Activated CD8-positive, alpha-beta memory T cell treated with anti-CD3 and anti-CD28 coated beads for 36 hours (primary cell): ENCODE measurements around the gene DNASE1L3. TPM values are rescaled to one million over a fixed set of nuclear protein-coding genes. Genes with fewer than 3 reads are reported as not detected.
"Not testable (repeated sequence)": the region's sequence is repeated elsewhere in the genome, so short reads cannot be mapped to it uniquely, and the experiment has no call there.

Source experiments
- CTCF ChIA-PET: fragments of 350-600 bp; sonication (Branson Sonifier 250); formaldehyde crosslinking; loops from one replicate; lab custom pipeline; 2021; ENCODE audit warnings: antibody characterized with exemption; lab: Charles Lee
- POLR2A ChIA-PET: fragments of 350-600 bp; sonication (Branson Sonifier 250); formaldehyde crosslinking; loops from one replicate; lab custom pipeline; 2021; ENCODE audit warnings: antibody characterized with exemption; lab: Charles Lee
- total RNA-seq, 2 experiments: library from RNA; stranded (reverse); gene quantifications; one replicate each; pipeline ENCODE4 v1.2.3, GENCODE V29; 2021

Gene DNASE1L3
- total RNA-seq, 2 experiments from 2014 or later, result not detected

DNA sequence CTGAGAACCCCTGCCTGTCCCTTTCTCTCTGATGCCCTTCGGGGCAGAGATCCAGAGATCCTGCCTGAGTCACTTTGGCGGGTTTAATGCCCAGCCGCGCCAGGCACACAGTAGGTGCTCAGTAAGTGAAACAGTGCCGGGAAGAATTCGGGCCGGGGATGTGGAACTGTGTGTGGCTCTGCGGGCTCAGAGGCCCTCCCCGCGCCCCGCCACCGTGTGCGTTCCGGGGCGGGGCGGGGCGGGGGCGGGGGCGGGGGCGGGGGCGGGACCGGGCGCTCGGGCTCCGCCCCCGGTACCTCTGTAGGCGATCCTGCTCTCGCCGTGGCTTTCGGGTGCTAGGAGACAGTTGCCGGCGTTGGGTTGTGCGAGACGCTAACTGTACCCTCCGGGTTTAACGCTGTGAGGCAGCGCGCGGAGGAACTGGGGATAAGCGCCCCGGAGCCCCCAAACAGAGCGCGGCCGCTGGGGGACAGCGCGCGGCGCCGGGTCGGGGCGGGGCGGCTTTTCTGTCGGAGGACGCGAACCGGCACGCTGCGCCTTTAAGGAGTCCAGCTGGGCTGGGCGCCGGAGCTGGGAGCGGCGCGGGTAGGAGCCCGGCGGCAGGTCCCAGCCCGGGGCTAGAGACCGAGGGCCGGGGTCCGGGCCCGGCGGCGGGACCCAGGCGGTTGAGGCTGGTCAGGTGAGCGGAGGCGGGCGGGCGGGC is 26.6 kb upstream of the DNASE1L3 start, which contains the start of gene ABHD6:
TSS of gene ABHD6 (plus strand) at position 555 of the 703 bp plus-strand sequence. CDS start 18,795 bp downstream, outside the sequence.
- ChIA-PET CTCF (interaction anchor here (0.6 to 2.0 kb wide), 4 partner anchors 50 to 230 kb away, joined by 3 to 7 read pairs (median 4); partner anchors contain the start of genes FLNB, HTD2 and RPP14), POLR2A (interaction anchor here (0.7 to 0.9 kb wide), 2 partner anchors 44 to 69 kb away, joined by 3 to 6 read pairs; partner anchors contain the start of genes HTD2 and RPP14)

DNA sequence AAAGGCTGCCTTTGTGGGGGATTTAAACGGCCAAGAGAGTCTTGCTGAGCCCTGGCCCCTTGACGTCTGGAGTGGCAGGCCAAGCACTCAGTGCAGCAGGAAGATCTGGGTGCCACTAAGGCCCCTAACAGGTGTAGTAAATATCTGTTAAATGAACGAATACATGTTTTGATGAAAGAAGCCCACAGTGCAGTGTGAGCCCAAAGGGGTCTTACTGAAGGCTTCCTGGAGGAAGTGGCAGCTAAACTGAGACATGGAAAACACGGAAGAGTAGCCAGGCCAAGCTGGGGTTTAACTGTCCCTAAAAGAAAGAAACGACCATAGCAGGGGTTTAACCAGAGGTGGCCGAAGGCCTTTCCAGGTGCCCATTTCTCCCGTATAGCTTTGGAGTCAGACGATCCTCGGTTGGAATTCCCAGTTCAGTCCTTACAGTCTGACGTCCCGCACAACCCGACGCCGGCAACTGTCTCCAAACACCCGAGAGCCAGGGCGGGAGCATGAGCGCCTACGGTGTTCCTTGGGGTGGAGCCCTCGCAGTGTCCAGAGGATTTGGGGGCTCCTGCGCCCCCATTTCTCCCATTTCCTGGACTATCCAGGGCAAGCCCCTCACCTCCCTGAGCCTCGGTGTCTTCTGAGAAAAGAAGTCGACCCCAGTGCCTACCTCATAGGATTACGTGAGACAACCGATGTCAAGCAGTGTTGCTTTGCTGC is 25.9 kb upstream of the DNASE1L3 start:
- POLR2A ChIA-PET, result no interaction called here
- CTCF ChIA-PET, result interaction anchor here (1.4 to 2.0 kb wide), 2 partner anchors 63 to 70 kb away, joined by 3 to 7 read pairs; partner anchors contain the start of genes HTD2 and RPP14

DNA sequence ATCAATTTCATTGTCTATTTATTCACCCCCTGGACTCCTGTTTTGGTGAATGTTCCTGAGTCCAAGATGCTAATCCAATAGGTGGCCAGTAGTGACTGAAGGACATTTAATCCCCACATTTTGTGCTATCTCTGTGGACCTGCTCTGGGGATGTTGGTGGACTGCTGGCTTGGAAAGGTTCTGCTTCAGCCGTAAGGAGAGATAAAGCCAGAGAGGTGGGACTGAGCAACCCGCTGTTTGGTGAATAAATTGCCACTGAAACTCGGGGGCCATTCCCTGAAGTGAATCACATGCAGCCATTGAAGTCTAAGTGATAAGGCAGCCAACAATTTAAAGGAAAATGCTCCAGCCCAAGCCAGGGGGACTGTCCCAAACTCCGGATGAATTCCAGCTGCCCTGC is 25.2 kb upstream of the DNASE1L3 start:
- ChIA-PET POLR2A (no interaction called here), CTCF (no interaction called here)

DNA sequence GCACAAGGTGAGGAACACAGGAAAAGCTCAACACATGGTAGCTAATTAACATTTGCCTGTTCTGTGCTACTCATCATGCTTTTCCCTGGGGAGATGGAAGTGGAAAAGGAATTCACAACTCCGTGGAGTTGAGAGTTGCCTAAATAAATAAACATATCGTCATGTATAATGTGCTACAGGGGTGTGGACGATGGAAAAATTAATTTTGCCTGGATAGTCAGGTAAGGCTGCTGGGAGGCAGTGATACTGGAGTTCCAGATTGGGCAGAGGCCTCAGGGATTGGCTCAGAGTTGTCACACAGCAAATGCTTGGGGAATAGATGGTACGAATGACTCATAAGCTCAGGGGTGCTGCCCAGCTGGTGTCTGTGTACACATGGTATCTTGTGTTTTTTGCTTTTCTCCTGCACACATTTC is 23.8 kb upstream of the DNASE1L3 start:
- ChIA-PET POLR2A (no interaction called here), CTCF (no interaction called here)

DNA sequence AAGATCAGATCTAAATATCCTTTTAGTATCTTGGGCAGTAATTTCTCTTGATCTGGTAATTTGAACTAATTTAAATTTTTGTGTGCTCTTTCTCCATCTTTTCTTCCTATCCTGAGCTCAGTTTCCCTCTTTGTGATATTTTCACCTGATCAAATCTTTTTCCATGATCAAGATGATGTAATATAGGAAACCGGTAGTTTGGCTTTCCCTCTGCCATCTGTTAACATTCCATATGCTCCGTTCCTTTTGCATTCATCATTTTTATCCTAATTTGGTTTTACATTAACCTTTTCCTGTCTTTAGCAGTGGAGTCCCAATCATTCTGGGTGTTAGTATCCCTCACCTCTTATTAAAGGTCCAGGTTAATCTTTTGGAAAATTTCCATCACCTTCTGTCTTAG is 20.9 kb upstream of the DNASE1L3 start:
- CTCF ChIA-PET, result interaction anchor here (0.6 kb wide), 1 partner anchor 37 kb away, joined by 4 read pairs; no protein-coding TSS in a partner anchor

GRCh38 chr3:58230876-58231552 is 20.2 kb upstream of the DNASE1L3 start:
- ChIA-PET POLR2A (no interaction called here), CTCF (interaction anchor here (0.6 to 1.2 kb wide), 2 partner anchors 13 to 36 kb away, joined by 3 to 4 read pairs; no protein-coding TSS in a partner anchor)

More for the DNA sequence above, 20.9 kb upstream of the DNASE1L3 start:
- POLR2A ChIA-PET, result no interaction called here

GRCh38 chr3:58227933-58228332 is 17.2 kb upstream of the DNASE1L3 start:
- POLR2A ChIA-PET, result not testable (repeated sequence)
- CTCF ChIA-PET, result interaction anchor here (1.3 kb wide), 1 partner anchor 50 kb away, joined by 3 read pairs; no protein-coding TSS in a partner anchor

- CTCF ChIA-PET, result interaction anchor here (0.7 to 1.5 kb wide), 2 partner anchors 36 to 47 kb away, joined by 3 to 4 read pairs; no protein-coding TSS in a partner anchor
- POLR2A ChIA-PET, result no interaction called here
These were observed 13.1 kb upstream of the DNASE1L3 start for GRCh38 chr3:58223855-58224254.

DNA sequence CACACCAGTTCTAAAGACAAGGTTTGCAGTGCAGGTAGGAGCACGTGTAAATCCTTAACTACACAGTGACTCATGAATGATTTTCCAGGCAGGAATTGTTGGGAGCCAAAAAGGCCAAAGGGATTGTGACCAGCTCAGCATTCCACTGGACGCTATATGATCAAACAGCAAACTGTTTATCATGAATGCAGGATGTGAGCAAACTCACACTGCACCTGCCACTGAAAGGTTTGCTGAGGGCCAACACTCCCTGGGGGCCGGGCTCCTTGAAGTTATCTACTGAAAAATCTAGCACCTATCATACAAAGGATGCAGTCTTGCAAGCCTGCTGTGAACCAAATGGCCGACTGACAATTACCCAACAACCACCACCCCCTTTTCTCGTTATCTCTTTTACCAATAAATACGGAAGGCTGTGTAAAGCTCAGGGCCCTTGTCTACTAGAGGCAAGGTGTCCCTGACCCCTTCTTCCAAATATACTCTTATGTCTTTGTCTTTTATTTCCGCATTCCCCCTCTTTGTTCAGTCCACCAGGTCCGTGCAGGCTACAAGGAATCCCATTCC is 11.5 kb upstream of the DNASE1L3 start:
- ChIA-PET CTCF (interaction anchor here (0.8 to 6.4 kb wide), 3 partner anchors 8 to 55 kb away, joined by 3 to 54 read pairs (median 3); no protein-coding TSS in a partner anchor), POLR2A (no interaction called here)

DNA sequence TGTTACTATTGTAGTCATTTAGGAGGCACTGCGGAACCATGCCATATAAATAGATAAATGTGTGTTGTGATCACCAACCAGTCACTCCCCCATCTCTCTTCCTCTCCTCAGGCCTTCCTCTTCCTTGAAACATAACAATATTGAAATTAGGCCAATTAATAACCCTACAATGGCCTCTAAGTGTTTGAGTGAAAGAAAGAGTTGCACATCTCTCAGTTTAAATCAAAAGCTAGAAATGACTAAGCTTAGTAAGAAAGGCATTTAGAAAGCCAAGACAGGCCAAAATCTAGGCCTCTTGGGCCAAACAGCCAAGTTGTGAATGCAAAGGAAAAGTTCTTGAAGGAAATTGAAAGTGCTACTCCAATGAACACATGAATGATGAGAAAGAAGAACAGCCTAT is 8.1 kb upstream of the DNASE1L3 start:
- ChIA-PET POLR2A (no interaction called here), CTCF (interaction anchor here (0.7 to 6.4 kb wide), 7 partner anchors 11 to 623 kb away, joined by 3 to 54 read pairs (median 4); partner anchors contain the start of genes HTD2 and RPP14)

DNA sequence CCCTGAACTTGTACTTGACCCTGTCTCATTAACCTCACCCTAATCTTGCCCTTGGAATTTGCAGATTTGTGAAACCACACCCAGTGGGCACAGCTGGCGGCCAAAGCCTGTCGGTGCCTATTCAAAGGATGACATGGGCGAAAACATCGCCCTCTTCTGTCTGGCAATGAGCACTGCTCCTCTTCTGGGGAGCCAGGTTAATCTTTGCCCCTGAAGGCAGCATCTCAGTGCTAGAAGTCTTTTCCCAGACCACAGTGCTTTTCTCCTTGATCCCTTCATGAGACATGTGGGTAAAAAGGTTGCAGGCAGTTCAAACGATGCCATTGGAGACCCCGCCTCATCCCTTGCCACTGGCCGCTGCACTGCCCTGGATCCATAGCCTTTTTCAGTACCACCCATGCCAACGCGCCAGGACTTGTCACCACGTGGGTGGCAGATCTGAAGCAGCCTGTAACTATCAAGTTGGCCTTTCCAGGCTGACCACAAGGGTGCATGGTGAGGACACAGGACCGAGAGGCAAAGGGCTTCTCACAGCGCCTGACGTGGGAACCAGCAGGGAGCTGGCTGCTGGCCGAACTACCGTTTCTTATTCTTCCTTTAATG is 6.5 kb upstream of the DNASE1L3 start:
- CTCF ChIA-PET, result interaction anchor here (0.6 to 6.4 kb wide), 13 partner anchors 13 to 258 kb away, joined by 3 to 54 read pairs (median 3); no protein-coding TSS in a partner anchor
- POLR2A ChIA-PET, result interaction anchor here (0.6 kb wide), 1 partner anchor 200 kb away, joined by 3 read pairs; no protein-coding TSS in a partner anchor

- ChIA-PET CTCF (interaction anchor here (0.6 to 6.4 kb wide), 11 partner anchors 14 to 188 kb away, joined by 3 to 54 read pairs (median 3); no protein-coding TSS in a partner anchor), POLR2A (interaction anchor here (0.6 kb wide), 1 partner anchor 200 kb away, joined by 3 read pairs; no protein-coding TSS in a partner anchor)
These were observed 5.9 kb upstream of the DNASE1L3 start for GRCh38 chr3:58216496-58217195.

GRCh38 chr3:58215317-58216025 is 4.7 kb upstream of the DNASE1L3 start:
- CTCF ChIA-PET, result interaction anchor here (0.8 to 6.4 kb wide), 4 partner anchors 13 to 91 kb away, joined by 3 to 54 read pairs (median 10); partner anchors contain the start of genes HTD2 and RPP14
- POLR2A ChIA-PET, result no interaction called here

DNA sequence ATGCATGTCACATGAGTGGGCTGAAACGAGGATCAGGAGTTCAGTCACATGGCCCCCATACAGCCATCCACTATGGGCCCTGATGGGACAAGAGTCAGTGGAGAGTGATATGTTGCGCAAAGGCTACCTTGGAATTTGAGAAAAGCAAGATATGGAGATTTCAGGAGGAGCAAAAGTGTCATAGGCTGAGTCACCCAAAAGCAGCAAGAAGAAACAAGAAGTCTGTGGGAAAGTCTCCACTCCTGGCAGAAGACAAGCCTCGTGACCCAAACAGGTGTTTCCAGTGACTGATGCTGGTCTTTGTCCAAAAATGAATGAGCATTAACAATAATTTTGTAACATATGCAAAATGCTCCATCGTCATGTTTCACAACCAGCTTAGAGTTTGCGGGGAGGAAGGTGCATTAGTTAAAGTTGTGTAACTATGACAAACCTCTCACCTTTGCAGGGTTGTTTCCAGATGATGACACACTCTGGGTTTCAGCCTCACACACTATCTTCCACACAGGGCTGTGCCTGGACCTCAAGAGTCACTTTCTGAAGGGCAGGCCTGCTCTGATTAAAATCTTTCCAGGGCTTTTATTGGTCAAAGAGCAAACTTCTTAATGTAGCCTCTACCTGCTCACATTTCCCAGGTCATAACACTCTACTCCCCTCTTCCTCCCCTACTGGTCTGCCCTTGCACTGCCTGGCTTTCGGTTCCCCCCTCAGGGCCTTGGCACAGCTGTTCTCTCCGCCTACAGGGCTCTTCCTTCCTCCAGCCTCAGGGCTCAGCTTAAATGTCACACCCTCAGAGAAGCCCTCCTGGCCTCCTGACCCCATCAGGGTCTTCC is 3.9 kb upstream of the DNASE1L3 start:
- POLR2A ChIA-PET, result no interaction called here

DNA sequence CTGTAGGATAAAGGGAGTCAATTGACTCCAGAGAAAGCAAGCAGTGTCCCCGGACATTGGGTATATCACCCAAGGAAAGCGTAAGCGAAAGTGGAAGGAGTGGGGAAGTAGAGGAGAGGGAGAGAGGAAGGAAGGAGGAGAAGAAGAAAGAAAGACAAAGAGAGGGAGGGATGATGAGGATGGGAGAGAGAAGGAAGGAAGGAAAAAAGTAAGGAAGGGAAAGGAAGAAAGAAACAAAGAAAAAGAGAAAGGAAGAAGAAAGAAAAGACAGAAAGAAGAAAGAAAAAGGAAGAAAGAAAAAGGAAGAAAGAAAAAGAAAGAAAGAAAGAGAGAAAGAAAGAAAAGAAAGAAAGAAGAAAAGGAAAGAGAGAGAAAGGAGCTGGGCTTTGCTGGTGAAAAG is 839 bp downstream of the DNASE1L3 start:
- ChIA-PET POLR2A (no interaction called here), CTCF (no interaction called here)

More for the DNA sequence above, 3.9 kb upstream of the DNASE1L3 start:
- CTCF ChIA-PET, result interaction anchor here (0.6 to 2.1 kb wide), 7 partner anchors 12 to 92 kb away, joined by 3 to 10 read pairs (median 4); partner anchors contain the start of genes HTD2 and RPP14

- ChIA-PET CTCF (interaction anchor here (0.7 to 1.5 kb wide), 3 partner anchors 11 to 30 kb away, joined by 3 to 4 read pairs (median 3); no protein-coding TSS in a partner anchor), POLR2A (no interaction called here)
These were observed 2.8 kb downstream of the DNASE1L3 start for GRCh38 chr3:58207954-58208353.
